Heart right ventricle (tissue), 16 donors: ENCODE measurements around the gene BCL2L15. TPM values are rescaled to one million over a fixed set of nuclear protein-coding genes. Genes with fewer than 3 reads are reported as not detected.

Experiments
- ATAC-seq, 8 donors: fragments of 200-7000 bp; cut with Tn5 transposase; one replicate each; pipeline ENCODE4 v1.9.1; 2020; ENCODE audit warnings: mild to moderate bottlenecking in 8 of 8, moderate library complexity in 8 of 8, moderate number of reproducible peaks in 1 of 8
- DNase-seq, 2 donors: peaks; one replicate each; pipeline ENCODE4 v3.0.0-alpha.2; 2020
- H3K27ac ChIP-seq, 10 donors: fragments of 200-600 bp; sonication (generic) in 2 of 10; one replicate each; pipeline versions ENCODE4 v1.5.0 to v1.8.0; 2020 to 2022; ENCODE audit warnings: mild to moderate bottlenecking in 3 of 10
- H3K27me3 ChIP-seq, 7 donors: fragments of 200-600 bp; one replicate each; pipeline ENCODE4 v1.8.0; 2021 to 2022; ENCODE audit warnings: mild to moderate bottlenecking in 2 of 7
- H3K36me3 ChIP-seq, 9 donors: fragments of 200-600 bp; sonication (generic) in 1 of 9; one replicate each; pipeline versions ENCODE4 v1.5.0 to v1.8.0; 2020 to 2022; ENCODE audit warnings: mild to moderate bottlenecking in 2 of 9
- H3K4me1 ChIP-seq, 9 donors: fragments of 200-600 bp; sonication (generic) in 1 of 9; one replicate each; pipeline versions ENCODE4 v1.5.0 to v1.8.0; 2020 to 2022; ENCODE audit warnings: mild to moderate bottlenecking in 4 of 9
- H3K4me3 ChIP-seq, 10 donors: fragments of 200-600 bp; sonication (generic) in 2 of 10; one replicate each; pipeline versions ENCODE4 v1.5.0 to v1.8.0; 2020 to 2022; ENCODE audit warnings: mild to moderate bottlenecking in 7 of 10, moderate library complexity in 2 of 10
- H3K9me3 ChIP-seq, 11 donors: fragments of 200-600 bp in 10 of 11; sonication (generic) in 2 of 11; one replicate each; pipeline versions ENCODE4 v1.5.0 to v1.8.0; 2013 to 2022; ENCODE audit warnings: mild to moderate bottlenecking in 2 of 11, control low read depth in 1 of 11, moderate library complexity in 1 of 11
- CTCF ChIP-seq, 9 donors: fragments of 200-600 bp; sonication (generic) in 2 of 9; IDR thresholded peaks; one replicate each; pipeline versions ENCODE4 v1.5.0 to v1.8.0; 2021 to 2022; ENCODE audit warnings: antibody characterized with exemption in 9 of 9, mild to moderate bottlenecking in 5 of 9, moderate library complexity in 1 of 9
- WGBS, 2 donors: extraction: QIAGEN DNeasy Blood & Tissue Kit; methylation state at CpG; one replicate each; pipeline ENCODE4 v1.1.7; 2013; ENCODE audit warnings: inconsistent platforms in 1 of 2; 5-methylcytosine and 5-hydroxymethylcytosine counted together
- intact Hi-C, 10 donors: fragments of 100-400 bp; cut with DNase I; formaldehyde crosslinking; loops; one replicate each; pipeline versions ENCODE4 v1.11.1 to v1.14.2; 2022
- long read RNA-seq, 3 donors: library from polyadenylated mRNA; unstranded; transcript quantifications; one replicate each; pipeline ENCODE4 v2.0.0, GENCODE V29; 2020 to 2021
- polyA plus RNA-seq, 2 donors: library from polyadenylated mRNA; stranded (reverse); fragments of 200-250 nt; gene quantifications; one replicate each; pipeline ENCODE4 v1.2.3, GENCODE V29; 2013
- total RNA-seq, 10 donors: library from RNA; stranded (reverse); fragmentation: NEBNext Ultra II Directional in 3 of 10; extraction: Animal tissue kit (Norgen Biotek cat#: 25700) in 3 of 10; gene quantifications; one replicate each; pipeline versions ENCODE4 v1.2.1 to v1.2.4, GENCODE V29; 2021 to 2023
- donor health status: Arrhythmogenic right ventricular cardiomyopathy.
- donor health status: ischemic (EF 13 %, LVEDD 7.1; RV severe dilation, severe dysfunction).
- donor health status: healthy with polysubstance abuse.
- donor health status: DM: no; HTN: yes; CAD: no.
- donor health status: DM: no; HTN: no; CAD: no.
- donor health status: ischemic (EF 25% LVEDD 6.9; RV normal size, moderate dysfunction).
- donor health status: ischemic (EF 25% LVEDD 5.7; RV mildly dilated, moderate dysfunction).
- donor health status: healthy.
- donor health status: DM: yes; HTN: yes; CAD: no.
- donor health status: Ischemic cardiomyopathy.
- donor health status: ischemic (EF 35%, LVEDD 5.7; RV mildly dilated, moderate dysfunction).
- donor health status: nonischemic (EF 11% LVEDD 7.7; RV severe dilation, severe dysfunction).
- donor health status: DM: yes; HTN: yes; CAD: no.
- donor health status: PGD.
- donor health status: ischemic (EF 29% LVEDD 5.4; RV normal size, mild dysfunction).
- donor health status: nonischemic (EF 23%, LVEDD 6.1; RV moderate dilation, normal function).

Gene BCL2L15
- under 1 TPM in 7 of 10 donors, not detected in 3; 0.05 to 0.28 (median 0.09) TPM for total RNA-seq
- polyA plus RNA-seq: under 1 TPM; 0.07 to 0.15 TPM
- long read RNA-seq, donor 1: 0 reads
- long read RNA-seq, donor 2: 0 reads
- long read RNA-seq, donor 3: 0 reads

DNA sequence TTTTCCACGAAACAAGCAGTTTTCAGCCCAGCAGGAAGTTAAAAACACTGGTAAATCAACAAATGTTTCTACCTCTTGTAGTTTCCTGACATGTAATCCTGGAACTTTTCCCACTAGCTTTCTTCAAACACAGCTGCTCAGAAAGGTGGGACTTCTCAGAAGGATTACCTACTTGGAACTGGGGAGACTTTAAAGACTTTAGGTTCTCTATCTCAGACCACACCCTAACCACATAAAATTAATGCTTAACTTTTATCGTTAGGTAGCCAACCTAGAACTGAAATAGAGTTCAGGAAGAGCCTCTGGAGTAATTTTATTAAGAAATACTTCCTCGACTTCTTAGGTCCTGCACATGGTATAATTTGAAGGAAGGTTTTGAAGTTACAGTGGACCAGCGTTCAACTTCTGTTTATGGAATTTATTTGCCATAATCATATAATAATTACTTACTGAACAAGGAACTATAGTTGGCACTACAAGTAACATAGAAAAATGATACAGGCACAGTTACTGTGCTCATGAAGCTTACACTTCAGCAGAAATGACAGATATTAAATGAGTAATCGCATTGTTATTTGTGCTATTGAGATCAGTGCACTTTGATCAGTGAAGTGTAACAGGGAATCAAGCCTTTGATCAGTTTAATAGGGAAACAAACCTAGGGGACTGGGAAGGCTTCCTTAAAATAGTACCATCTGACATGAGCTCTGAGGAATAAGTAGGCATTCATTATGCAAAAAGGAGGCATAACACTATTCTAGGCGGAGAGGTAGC lies at the start of gene BCL2L15:
Gene BCL2L15, minus strand, starts transcription at position 180 of the 774 bp plus-strand sequence. CDS start 206 bp downstream, outside the sequence.
- Histone ChIP-seq H3K9me3 (no peaks in the 10 kb centered on the region), H3K27ac (no peak within 1 kb of the TSS), H3K36me3 (no peaks in the 10 kb centered on the region), H3K27me3 (no peaks in the 10 kb centered on the region), H3K4me1 (peaks cover 0 to 5% (median 0%) of the 10 kb centered on the region in 9 donors), H3K4me3 (no peak within 1 kb of the TSS)
- intact Hi-C loops: no loop called here
- no peak for TF ChIP-seq CTCF (IDR thresholded peaks at IDR 0.05)
- ATAC-seq (no peak), DNase-seq (no peak)
- WGBS, 2 donors: 83% methylated on average over 6 of the region's 6 CpGs

GRCh38 chr1:113937146-113937545 lies 49.8 kb upstream of the BCL2L15 start:
- intact Hi-C loops: loop anchor here in 1 of 10 donors (10.0 kb wide), 1 partner anchor 102 kb away; no protein-coding TSS in a partner anchor
- Histone ChIP-seq H3K4me1 (peaks cover 0 to 80% (median 35%) of the 10 kb centered on the region in 9 donors), H3K27me3 (no peaks in the 10 kb centered on the region), H3K27ac (no peak overlapping the region), H3K4me3 (no peak overlapping the region), H3K9me3 (no peaks in the 10 kb centered on the region), H3K36me3 (peaks cover 0 to 21% (median 8%) of the 10 kb centered on the region in 9 donors)
- WGBS, 2 donors: 74 to 86% methylated on average over 1 of the region's 1 CpG
- ATAC-seq (no peak), DNase-seq (no peak)
- no peak for TF ChIP-seq CTCF (IDR thresholded peaks at IDR 0.05)

DNA sequence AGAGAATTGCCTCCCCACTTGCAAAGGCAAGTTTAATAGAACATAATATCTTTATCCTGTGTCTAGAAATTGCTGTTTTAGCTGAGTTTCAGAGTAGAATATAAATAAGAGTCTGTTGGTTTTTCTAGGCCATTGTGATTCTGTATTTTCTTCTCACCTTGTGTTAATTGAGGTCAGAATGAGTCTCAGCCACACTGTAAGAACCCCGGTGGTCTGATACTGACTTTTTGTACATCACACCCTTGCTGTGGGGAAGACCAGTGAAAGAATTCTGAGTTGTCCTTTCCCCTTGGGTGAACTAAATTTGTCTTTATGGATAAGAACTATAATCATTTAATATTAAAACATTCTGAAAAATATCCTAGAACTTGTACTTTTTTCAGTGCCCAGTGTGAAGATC lies 48.6 kb upstream of the BCL2L15 start:
- intact Hi-C loops: loop anchor here in 1 of 10 donors (10.0 kb wide), 1 partner anchor 101 kb away; no protein-coding TSS in a partner anchor
- WGBS, 2 donors: 74% methylated on average over 1 of the region's 1 CpG
- Histone ChIP-seq H3K4me3 (no peak overlapping the region), H3K4me1 (peaks cover 1 to 92% (median 47%) of the 10 kb centered on the region in 9 donors), H3K27ac (no peak overlapping the region), H3K9me3 (no peaks in the 10 kb centered on the region), H3K27me3 (no peaks in the 10 kb centered on the region), H3K36me3 (peaks cover 0 to 9% (median 7%) of the 10 kb centered on the region in 9 donors)
- ATAC-seq (no peak), DNase-seq (no peak)
- TF ChIP-seq CTCF (IDR thresholded peaks at IDR 0.05): no peak

GRCh38 chr1:113935176-113935575 lies 47.8 kb upstream of the BCL2L15 start:
- WGBS, 2 donors: 98 to 100% methylated on average over 1 of the region's 1 CpG
- H3K4me1 ChIP-seq: peaks cover 2 to 89% (median 52%) of the 10 kb centered on the region in 9 donors
- DNase-seq: no peak

More at GRCh38 chr1:113935176-113935575, 47.8 kb upstream of the BCL2L15 start:
- TF ChIP-seq CTCF (IDR thresholded peaks at IDR 0.05): no peak
- Histone ChIP-seq H3K27me3 (no peaks in the 10 kb centered on the region), H3K9me3 (no peaks in the 10 kb centered on the region), H3K27ac (no peak overlapping the region), H3K4me3 (no peak overlapping the region), H3K36me3 (peaks cover 0 to 1% (median 0%) of the 10 kb centered on the region in 9 donors)
- ATAC-seq: no peak
- intact Hi-C loops: loop anchor here in 1 of 10 donors (10.0 kb wide), 1 partner anchor 100 kb away; no protein-coding TSS in a partner anchor
